SIG-M5 (cell line): ENCODE measurements around the gene CNNM3.

ENCODE experiments used
- DNase-seq: peaks from one replicate; lab custom pipeline; 2025; lab: John Stamatoyannopoulos, UW

Gene CNNM3

DNA sequence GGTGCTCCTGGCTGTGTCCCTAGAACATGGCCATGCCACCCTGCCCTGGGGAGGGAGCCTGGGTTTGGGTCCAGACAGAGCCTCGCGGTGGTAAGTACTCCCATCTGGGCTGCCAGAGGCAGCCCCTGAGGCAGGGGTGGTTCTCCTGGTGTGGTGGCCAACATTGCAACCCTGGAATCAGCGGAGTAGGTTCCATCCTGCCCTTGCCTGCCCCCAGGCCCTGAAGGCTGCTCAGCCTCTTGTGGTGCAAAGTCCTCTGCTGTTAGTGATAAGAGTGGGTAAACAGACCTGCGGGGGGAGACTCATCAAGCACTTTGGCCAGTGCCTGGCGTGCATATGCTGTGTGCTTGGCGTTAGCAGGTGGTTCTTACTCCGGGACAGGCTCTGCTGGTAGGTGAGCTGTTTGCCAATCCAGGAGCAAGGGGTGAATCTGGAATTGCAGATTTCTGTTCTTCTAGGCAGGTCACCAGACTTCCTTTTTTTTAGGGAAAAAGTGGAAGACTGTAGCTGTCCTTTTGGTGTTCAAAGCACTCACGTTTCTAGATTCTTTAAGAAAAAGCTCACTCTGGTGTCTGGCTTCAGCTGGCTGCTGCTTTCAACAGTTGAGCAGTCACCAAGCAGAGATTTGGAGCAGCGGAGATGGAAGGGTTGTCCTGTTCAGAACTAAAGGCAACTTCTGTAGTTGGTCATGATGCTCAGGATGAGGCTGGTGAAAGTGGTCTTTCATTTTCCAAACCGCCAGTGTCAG lies 3.2 kb downstream of the CNNM3 start:
- DNase-seq: no peak

DNA sequence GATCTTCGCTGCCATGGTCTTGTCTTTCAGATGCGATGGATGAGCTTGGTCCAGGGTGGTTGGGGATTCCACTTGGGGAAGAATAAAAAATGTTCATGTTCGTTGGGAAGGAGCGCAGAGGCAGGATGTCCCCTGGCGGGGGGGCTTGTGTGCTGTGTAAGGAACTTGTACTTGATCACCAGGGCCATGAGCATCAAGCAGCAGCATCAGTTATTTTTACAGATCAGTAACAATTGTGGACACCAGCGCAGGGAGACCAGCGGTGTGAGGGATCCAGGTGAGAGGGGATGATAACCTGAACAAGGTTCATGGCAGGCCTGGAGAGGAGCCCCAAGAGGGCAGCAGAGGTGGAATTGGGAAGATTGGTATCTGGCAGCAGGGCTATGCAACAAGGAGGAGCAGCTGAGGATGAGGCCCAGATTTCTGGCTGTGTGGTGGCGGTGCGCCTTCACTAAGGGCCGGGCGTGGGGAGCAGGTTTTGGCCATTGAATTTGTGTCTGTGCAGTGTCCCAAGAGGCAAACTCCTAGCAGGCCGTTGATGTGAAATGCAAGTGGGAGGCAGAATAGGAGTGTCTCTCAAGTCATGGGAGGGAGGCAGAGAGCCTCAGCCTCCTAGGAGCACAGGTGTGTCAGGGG lies 3.9 kb downstream of the CNNM3 start:
- no peak for DNase-seq

DNA sequence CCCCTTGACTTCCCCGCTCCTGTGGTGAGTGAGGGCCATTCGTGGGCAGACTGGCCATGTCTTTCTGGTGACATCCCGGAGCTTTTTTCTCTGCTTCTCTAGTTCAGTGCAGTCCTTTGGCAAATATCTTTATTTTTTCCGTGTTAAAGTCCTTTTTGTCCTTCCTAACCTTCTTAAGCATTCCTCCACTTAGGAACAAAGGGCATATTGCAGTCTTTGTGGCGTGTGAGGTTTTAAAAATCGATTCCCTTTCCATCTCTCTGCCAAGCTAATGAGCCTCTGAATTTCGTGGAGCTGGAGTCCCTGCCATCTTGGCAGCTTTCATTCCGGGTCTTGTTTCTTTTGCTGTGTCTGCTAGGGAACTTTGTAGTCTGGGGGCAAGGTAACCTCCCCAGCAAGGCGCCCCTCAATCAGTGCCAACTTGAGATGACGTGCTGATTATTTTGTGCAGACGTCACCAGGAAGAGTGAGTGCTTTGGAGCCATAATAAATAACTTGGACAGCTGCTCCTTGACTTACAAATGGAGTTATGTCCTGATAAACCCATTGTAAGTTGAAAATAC lies 5.1 kb downstream of the CNNM3 start:
- no peak for DNase-seq

DNA sequence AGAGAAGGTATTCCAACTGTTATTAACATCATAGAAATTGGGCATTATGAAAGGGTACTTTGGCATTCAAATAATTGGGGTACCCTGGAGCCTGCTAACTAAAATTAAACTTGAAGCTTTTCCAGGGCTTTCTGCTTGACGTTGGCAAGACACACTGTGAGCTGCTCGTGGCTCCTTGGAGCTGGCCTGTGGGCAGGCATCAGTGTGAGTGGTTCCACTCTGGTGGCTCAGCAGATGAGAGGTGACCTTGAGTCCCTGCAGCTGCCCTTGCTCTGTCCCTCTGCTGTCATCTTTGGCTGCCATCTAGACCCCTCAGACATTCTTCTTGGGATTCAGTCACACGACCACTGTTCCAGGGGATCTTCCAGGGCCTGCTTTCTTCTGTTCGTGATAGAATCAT lies 6.7 kb downstream of the CNNM3 start:
- DNase-seq: no peak

DNA sequence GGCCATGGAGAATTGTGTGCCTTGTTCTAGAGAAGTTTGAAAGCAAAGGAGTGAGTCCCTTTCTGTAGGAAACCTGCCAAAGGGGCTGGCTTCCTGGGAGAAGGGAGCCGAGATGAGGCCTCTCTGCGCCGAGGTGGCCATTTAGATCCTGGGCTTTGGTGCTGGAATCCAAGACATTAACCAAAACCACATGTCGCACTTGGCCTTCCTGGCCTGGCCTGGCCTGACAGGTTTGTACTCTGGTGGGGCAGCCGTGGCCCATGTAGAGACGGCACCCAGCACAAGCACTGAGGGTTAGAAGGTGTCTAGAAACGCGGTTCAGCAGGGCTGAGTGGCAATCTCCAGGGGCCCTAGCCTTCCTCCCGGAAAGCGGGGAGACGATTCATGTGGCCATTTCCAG lies 7.1 kb downstream of the CNNM3 start:
- DNase-seq: no peak

DNA sequence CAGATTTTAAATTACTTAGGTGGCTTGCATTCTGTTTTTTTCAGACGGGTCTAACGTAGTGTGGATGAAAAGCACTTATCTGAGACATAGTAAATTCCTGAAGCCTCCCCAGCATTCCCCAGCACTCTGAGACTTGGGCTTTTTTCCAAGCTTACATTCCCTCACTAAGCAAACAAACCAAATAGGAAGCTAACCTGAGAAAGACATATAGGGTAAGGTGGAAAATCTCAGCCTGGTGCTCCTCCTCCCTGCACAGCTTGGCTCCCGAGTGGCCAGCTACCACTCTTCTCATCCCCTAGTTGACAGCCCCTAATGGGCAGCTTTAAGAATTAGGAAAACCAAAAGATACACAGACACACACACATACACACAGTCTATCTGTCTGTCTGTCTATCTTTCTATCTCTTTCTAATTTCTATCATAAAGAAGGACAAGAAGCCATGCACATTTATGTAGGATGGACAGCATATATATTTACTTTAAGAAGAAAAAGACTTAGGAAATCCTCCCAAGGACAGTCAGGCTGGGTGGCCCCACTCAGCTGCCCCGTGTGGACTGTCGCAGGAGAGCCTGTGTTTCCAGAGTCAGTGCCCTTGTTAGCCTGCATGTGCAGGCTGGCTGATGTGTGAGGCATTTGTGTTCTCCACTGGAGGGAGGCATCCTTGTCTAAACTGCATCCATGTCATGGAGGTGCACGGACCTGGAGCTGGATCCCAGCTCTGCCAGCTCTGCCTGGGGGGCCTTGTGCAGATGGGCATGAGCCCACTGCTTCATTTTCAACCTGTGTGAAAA lies 8.2 kb downstream of the CNNM3 start:
- no peak for DNase-seq

DNA sequence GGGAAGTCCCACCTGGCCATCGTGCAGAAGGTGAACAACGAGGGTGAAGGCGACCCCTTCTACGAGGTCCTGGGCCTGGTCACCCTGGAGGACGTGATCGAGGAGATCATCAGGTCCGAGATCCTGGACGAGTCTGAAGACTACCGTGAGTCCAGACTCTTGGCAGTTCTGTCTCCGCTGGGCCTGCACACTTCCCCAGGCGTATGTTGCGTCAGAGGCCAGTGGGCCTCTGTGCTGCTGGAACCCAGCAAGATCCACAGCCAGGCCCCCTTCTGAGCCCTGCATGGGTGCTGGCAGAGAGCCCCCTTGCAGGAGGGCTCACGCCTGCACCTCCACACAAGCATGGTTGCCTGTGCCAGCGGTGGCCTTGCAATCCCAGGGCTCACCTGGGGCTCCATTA lies 9.0 kb downstream of the CNNM3 start:
- no peak for DNase-seq

DNA sequence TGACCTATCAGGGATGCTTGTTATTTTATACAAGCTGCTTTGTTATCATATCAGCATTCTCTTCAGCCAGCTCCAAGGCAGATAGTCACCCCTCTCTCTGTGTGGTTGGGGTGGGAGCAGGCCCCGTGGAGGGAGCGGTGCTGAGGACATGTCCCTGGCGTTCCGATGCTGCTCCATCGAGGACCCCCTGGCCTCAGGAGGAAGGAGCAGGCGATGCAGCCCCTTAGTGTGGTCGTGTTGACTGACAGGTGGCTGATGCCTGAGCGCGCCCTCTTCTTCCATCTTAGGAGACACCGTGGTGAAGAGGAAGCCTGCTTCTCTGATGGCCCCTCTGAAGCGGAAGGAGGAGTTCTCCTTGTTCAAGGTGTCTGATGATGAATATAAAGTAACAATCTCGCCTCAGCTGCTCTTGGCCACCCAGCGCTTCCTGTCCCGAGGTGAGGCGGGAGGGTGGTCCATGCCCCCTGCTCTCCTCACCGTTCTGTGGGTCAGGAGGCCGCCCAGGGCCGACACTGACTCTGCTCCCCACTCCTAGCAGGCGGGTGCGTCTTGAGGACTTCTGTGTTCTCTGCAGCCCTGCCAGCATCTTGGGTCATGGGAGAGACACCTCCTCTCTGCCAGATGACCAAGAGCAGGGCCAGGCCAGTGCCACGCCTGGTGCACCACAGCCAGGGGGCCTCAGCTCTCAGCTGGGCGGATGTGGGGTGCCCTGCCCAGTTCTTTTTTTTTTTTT lies 10.6 kb downstream of the CNNM3 start:
- DNase-seq: no peak

DNA sequence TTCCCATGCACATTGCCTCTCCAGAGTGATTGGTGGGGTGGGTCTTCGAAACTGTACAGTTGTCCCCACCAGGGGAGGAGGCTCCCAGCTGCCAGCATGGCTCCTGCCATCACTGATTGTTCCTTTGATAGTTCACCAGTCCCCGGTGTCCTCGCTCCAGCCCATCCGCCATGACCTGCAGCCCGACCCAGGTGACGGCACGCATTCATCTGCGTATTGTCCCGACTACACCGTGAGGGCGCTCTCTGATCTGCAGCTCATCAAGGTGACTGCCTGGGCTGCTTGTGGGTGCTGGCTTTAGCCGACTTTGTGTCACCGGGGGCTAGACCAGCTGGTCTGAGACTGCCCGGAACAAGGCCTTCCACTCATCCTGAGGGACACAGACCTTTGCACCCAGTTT lies 12.4 kb downstream of the CNNM3 start:
- DNase-seq: no peak

DNA sequence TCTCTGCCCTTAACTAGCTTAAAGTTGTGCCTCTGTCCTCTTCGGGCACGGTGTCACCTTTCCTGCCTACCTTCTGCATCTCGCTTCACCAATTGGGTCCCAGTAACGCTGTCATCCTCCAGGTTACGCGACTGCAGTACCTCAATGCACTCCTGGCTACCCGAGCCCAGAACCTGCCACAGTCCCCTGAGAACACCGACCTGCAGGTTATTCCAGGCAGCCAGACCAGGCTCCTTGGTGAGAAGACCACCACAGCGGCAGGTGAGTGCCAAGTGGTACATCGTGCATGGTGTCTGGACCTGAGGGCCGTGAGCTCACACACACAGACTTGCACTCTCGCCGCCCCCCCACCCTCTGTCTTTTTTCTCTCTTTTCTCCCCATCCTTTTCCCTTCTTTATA lies 12.8 kb downstream of the CNNM3 start:
- no peak for DNase-seq

DNA sequence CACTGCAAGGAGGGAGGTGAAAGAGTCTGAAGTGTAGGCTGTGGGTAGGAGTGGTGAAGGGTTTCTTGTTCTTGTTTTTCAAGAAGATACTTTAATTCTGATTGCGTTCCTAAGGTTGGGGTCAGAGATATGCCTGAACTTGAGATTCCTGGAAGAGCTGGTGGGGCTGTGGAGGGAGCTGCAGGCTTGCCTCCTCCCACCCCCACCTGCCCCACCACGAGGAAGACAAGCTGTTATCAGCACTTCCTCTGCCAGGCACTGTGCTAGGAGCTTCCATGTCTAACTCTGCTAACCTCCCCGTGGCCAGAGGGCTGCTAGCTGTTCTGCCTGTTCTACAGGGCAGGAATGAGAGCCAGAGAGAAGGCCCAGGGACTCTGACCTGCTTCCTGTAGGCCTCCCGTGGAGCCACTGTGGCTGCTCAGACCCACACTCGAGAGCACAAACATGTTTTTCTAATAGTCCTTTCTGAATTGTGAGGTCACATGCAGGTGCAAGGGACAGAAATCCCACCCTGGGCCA lies 14.0 kb downstream of the CNNM3 start:
- DNase-seq: no peak

DNA sequence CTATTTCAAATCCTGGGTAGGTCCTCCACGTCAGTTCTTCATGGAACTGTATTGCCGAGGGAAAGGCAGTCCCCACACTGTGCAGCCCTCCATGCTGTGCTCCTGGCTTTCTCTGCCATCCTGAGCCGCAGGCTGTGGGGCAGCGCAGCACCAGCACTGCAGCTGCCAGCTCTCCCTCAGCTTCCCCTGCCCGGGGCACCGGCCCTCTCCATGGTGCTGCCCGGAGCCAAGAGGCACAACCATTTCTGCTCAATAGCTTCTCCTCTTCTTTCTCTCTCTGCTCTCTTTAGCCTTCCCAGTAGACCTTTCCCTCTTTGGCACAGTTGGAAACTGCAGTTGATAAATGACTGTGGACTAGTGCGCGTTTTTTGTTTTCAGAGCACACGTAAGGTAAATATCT lies 15.6 kb downstream of the CNNM3 start:
- no peak for DNase-seq

DNA sequence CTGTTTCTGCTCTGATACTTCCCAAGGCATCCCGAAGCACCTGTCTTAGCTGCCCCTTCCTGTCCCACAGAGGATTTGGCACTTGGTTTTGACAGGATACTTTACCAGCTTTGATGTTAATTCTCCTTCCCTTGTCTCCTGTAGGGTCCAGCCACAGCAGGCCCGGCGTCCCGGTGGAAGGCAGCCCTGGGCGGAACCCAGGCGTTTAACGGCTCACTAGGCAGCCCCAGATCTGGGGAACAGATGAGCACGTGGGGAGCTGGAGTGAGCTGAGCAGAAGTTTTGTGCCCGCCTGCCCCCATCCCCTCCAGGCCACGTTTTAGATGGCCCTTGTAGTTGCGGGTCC lies 16.3 kb downstream of the CNNM3 start:
- no peak for DNase-seq

DNA sequence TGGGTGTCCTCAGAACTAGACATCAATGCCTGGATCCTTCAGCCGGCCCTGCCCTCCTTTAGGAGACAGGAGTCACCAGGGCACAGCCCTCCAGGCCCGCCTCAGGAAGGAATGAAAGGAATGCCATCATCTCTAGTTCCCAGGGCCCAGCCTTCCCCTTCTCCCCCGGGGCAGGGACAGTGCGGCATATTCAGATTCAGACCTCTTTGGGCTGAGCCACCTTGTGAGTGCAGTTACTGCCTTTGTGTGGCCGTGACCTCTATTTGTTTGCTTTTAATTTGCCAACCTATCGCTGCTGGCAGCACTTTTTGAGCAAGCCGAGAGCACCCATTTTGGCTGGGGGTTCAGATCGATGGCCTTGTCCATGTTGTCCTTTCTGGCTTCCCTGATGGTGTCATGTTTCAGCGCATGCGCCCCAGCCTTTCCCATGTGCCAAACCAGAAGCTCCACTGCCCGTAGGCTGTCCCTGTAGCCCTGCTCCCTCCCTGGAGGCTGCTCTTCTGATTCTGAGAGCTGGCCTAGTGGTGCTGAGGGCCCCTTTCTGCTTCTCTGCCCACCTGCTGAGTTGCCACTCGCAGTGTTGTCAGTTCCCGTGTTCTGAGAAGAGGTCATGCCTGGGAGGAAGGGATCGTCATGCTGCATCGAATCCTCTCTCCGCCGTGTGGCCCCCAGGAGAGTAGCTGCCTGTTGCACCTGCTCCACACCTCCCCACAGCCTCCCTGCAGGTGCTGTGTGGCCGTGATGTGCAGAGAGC lies 16.9 kb downstream of the CNNM3 start:
- no peak for DNase-seq

DNA sequence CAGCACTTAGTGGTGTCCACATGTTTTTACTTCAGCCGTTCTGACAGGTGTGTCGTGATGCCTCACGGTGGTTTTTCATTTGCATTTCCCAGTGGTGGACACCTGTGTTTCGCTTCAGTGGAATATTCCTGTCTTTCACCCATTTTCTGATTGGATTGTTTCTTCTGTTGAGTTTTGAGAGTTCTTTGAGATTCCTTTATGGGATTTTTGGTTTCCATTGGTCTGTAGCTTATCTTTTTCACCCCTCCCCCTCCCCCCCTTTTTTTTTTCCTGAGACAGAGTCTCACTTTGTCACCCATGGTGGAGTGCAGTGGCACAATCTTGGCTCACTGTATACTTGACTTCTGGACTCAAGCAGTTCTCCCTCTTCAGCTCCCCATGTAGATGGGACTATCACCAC lies 19.8 kb downstream of the CNNM3 start:
- DNase-seq: no peak

DNA sequence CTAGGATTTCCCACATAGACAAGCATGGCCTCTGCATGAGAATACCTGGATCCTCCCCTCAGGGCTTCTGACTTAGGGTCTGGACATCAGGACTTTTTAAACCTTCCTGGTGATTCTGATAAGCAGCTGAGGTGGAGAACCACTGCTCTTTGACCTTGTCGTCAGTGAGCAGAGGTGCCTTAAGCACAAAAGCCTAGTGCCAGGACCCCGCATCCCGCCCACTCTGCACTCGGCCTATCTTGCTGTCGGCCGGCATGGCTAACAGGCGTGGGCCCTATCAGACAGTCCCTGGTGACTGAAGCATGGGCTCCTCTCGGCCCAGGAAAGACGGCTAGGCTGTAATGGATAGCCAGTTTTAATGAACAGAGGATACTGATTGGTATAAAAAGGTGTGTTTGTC lies 21.5 kb downstream of the CNNM3 start:
- DNase-seq: no peak

DNA sequence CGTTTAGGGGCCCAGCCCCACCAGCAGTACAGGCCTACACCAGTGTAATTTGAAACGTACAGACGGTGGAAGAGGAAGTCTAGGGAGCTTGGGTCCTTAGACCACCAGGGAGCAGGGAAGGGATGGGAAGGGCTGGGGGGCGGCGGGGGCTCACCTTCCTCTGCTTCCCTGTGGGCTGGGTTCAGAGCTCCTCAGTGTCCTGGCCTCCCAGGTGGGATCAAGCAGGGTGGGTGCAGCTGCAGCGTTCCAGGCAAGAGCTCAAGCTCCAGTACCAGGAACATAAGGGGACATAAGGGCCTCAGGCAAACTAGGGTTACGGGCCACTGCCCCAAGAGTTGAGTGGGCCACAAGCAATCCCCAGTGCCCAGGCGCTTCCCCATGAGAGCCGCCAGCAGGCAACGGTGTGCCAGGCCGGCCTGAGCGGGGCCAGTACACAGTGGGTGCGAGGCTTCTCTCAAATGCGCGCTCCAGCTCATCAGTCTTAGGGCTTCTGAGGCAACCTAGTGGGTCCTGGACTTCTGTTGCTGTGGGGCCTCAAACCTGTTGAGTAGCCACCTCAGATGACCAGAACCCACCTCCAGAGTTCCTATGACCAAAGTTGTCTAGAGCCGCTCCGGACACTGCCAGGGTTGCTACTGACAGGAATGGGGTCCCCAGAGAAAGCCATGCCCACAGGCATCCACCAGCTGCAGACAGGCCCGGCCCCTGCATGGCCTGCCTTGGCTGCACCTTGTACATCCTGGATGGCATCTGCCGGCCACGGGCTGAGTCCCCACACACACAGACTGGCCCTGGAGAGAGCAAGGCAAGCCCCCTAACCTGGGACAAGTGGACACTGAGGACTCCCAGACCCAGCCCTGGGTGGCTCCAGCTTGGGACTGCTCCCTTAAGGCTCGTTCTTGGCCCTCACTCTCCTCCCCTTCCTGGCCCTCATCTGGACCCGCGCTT lies 22.6 kb downstream of the CNNM3 start:
- DNase-seq: no peak

DNA sequence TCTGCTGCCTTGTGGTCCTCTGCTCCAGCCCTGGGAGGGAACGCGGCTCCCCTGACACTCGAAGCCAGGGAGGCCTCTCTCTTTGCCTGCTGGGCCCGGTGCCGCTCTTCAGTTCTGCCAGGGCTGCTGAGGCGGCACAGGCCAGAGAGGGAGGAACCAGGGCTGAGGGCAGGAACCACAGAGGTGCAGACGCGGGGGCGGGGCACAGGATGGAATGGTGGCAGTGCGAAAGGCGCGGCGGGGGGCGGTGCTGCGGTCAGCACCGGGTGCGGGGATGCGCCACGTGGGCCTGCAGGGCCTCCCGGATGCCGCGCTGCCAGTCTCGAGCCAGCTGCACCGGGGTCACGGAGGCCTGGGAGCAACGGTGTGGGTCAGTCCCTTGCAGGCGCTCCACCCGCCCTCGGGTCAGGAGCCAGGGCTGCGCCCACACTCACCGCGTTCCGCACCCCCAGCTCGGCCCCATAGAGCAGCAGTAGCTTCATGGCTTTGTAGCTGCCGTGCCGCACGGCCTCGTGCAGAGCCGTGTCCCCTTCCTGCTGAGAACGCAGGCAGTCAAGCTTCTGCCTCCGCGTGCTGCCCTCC lies 23.3 kb downstream of the CNNM3 start:
- DNase-seq: no peak

DNA sequence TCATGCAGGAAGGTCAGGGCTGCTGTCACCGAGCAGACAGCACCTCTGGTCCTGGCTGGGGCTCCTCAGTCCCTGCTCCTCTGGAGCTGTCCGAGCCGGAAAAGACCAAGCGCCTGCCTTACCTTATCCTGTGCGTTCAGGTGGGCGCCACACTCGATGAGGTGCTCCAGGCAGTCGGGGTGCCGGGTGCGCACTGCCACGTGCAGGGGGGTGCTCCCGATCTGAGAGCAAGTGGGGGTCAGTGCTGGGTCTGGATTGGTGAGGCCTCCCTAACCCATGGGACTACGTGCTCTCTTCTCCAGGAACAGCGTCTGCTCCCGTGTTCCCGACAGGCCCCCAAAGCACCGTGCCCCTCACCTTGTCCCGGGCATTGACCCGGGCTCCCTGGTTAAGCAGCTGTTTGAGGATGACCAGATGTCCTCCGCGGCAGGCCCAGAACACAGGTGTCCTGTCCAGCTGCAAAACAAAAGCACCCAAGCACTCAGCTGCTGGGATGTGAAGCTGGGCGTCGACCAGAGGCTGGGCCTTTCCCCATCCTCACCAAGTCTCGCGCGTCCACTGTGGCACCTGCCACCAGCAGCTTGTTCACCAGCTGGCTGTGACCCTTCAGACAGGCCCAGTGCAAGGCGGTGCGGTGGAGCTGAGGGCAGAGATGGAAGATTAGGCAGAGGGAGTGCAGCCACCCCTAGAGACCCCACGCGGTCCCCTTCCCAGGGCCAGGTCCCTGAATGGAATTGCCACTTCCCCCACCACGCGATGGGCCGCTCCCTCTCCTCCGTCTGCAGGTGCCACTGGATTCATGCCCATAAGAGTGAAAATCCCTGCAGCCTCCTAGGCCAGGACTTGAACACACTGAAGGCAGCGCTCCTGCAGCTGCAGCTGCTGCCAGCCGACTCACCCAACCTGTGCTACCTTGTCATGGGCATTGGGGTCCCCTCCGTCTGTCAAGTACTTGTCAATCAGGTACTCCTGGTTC lies 24.1 kb downstream of the CNNM3 start:
- DNase-seq: no peak
